Measurements from ENCODE around the gene LDAH.

The LDAH gene

DNA sequence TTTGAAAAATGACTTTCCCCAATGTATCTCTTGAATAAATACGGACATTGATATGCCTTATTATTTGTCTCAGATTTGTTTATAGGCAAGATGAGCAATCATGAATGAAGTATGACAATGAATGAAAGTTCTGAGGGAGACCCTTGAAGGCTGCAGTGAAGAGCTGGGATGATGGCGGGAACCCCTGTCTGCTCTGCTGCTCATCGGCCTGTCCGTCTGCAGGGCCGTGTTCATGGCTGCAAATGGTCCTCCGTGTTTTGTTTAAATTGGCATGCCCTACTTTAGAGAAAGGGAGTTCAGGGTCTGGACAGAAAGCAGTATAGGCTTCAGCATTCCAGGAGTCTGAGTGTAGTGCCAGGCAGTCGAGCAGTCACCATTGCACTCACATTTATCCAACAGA lies 170.8 kb downstream of the LDAH start:
- DNase-seq (ENCODE audit: low read depth, low spot score) = no peak

DNA sequence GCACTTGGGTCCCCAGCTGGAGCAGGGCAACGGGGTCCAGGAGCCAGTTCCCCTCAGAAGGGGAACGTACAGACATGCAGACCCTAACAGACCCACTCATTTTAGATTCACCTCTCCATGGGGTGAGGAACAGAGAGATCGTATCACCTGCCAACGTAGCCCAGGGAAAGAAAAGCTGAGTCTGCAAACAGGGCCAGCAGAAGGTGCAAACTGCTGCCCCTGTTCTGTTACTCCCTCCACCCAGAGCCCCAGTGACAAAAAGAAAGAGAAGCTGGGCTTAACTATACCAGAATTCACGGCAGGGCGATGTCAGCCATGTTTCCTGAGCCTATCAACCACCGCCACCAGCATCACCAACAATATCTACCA lies 171.2 kb downstream of the LDAH start:
- DNase-seq (ENCODE audit: low read depth, low spot score) = no peak

DNA sequence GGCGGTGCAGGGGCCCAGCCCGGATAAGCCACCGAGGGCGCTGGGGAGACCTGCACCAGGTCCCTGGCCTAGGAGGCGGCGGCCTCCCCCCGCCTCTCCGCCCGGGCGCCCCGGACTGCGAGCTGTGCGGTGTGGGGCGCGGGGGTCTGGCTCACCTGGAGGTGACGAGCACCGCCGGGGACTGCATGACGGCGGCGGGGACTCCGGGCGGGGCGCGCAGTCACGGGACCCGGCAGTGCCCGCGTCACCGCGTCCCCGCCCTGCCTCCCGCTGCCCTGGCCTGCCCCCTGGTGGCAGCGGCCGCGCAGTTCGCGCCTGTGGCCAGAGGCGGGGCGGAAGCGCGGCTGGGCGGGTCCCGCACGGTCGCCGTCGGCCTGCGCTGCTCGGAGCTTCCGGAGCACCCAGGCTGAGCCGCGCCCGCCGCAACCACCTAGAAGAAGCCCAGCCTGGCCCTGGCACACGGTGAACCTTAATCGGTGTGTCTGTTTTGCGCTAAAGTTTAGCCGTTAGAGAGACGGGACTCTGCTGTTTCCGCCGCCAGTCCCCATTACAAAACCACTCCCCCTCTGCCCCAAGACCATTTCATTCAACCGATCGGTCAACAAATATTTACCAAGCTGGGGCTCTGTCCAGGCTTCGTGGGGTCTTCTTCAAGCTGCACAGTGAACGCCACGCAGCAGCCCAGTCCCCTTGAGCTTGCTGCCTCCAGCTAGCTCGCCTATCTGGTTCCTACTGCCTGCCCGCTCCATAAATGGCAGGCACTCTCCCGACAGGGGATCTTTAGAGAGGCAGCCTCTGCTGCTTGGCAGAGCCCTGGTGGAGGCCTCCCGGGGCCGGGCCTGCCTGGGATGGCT lies 171.8 kb downstream of the LDAH start, which contains the start of gene HS1BP3:
Gene HS1BP3 (minus strand): TSS at position 222 of the 854 bp plus-strand sequence. CDS start 35 bp downstream, at position 187.
- DNase-seq (ENCODE audit: low read depth, low spot score) = peak; percentile 74

DNA sequence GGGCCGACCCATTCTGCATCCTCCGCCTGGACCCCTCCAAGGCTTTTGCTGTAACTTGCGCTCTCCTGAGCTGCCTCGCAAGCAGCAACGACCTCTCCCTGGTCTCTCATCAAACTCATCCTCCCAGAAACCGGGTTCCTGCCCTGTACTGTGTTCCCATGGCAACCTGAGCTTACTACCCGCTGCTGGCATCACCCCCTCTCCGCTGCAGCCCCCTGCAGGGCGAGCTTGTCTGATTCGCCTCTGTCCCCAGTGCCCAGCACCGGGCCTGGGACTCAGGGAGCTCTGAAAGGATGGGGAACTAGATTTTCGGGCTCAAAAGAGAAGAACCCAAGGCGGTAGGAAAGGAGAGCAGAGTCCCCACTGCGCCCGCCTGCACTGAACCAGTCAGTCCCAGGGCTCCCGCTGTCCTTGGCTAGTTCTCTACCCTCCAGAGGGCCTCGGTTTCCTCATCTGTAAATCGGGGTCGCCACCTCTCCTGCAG lies 172.5 kb downstream of the LDAH start:
- no peak for DNase-seq (ENCODE audit: low read depth, low spot score)

DNA sequence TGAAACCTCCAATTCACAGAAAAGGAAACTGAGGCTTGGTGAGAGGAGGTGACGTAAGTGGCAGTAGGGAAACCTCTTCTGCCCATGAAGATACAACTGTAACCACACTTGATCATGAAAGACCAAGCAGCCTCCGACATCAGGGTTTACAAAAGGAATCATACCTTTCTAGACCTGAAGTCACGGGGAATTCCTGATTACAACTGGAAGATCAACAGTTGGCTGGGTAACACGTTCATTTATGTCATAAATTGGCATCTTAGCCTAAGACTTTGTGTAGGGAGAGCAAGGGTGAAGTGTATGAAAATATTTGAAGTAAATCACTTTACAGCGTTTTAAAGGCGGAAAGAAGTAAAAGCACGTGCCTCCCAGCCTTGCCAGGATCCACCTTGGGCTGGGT lies 172.9 kb downstream of the LDAH start:
- DNase-seq (ENCODE audit: low read depth, low spot score) = no peak

DNA sequence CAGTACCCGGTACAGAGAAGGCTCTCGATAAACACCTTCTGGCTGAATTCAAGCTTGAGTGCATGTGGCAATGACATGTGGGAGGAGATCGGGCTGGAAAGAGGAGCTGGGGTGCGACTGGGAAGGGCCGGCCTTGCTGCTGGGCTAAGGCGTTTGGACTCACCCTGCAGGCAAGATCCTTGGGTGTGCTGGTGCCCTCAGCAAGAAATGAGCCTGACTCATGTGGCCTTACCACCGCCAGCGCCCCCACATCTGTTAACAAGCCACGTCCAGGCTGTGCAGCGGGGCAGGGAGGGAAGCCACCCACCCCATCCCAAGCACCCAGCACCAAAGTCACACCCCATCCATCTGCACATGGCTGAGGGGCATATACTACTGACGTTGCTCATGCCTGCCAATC lies 173.3 kb downstream of the LDAH start:
- DNase-seq (ENCODE audit: low read depth, low spot score) = no peak

DNA sequence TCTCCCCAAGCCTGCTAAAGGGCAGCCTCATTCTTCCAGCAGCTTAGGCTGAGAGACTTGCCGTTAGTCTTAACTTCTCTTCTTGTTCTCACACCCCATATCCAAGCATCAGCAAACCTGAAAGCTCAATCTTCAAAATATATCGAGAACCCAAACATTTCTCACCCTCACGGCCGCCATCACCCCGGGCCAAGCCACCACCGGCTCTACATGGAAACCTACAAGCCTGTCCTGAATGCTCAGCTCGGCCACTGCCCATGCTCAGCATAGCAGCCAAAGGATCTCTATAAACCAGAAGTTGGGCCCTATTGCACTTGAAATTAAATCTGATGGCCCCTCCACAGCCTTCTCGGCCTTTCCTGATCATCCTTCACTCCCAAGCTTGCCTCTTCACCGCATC lies 174.1 kb downstream of the LDAH start:
- no peak for DNase-seq (ENCODE audit: low read depth, low spot score)

DNA sequence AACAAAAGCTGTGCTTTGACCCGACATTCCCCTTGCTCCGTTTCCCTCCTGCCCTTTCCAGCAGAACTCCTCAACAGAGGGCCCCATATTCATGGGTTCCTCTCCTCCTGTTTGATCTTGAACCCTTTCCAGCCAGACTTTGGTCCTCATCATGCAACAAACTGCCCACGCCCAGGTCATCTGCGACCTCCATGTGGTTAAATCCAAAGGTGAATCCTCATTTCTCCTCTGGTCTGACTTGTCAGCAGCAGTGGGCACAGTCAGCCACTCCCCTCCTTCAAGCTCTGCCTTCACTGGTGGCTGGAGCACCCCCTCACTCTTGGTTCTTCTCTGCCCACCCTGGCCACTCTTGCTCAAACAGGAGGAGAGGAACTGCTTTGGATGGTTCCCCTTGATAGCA lies 174.7 kb downstream of the LDAH start:
- no peak for DNase-seq (ENCODE audit: low read depth, low spot score)

DNA sequence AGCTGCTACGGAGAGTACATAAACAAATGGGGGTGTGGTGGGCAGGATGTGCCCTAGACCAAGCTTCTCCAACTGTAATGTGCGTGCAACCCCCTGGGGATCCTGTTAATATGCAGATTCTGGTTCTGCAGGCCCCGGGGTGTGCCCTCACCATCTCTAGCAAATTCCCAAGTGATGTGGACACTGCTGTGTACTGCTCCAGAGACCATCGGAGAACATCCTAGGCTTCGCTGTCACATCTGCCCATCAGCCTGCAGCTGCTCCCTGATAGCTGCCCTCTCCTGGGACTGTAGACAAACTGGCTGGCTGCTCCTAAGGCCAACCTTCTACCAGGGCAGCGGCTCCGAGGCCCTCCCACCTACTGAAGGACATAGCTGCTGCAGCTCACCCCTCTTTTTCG lies 175.2 kb downstream of the LDAH start:
- DNase-seq (ENCODE audit: low read depth, low spot score) = no peak

DNA sequence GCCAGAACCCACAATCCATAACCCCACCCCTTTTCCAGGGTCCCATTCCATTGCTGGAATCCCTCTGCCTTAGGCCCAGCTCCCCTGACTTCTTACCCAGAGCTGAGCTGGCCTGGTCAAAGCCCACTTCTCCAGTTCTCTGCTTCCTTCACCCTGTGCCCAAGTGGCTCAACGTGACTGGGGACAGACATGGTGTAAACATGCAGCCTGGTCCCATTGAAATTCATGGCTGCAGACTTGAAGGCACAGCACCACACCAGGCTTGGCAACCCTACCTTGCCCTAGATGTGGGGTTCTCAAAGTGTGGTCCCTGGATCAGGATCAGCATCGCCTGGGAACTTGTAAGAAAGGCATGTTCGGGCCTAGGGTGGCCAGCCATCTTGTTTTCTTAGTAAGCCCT lies 175.7 kb downstream of the LDAH start:
- DNase-seq (ENCODE audit: low read depth, low spot score) = no peak

DNA sequence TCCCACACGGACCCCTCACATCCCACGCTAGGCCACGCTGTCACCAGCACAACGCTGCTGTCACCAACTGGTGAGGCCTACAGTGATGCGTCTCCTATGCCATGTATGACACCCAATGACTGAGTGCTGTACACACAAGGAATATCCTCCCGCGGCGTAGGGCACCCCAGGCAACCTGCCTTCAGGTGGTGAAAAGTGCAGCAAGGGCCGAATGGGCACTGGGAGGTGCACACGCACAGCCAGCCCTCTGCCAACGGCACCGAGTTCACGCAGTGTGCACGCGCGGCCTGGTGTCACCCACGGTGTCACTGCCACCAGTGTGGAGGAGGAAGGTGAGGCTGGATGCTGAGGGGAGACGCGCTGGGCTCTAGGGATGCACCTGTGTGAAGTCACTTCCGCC lies 176.5 kb downstream of the LDAH start:
- DNase-seq (ENCODE audit: low read depth, low spot score) = no peak

DNA sequence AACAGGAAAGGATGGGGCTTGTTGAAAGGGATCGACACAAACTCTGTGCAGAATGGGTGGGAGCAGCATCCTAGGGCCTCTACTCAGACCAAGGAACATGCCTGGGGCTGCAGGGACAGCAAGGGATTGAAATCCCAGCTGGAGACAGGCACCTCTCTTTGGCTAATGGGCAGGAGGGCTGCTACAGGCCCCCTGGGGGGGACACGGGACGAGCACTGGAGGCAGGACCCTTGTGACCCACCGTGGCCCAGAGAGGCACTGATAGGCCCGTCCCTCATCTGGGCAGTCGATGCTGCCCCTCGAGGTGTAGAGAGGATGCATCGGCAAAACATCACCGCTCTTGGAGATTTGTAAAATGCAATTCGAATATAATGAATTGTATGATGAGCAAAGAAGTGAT lies 177.1 kb downstream of the LDAH start:
- DNase-seq (ENCODE audit: low read depth, low spot score) = no peak

DNA sequence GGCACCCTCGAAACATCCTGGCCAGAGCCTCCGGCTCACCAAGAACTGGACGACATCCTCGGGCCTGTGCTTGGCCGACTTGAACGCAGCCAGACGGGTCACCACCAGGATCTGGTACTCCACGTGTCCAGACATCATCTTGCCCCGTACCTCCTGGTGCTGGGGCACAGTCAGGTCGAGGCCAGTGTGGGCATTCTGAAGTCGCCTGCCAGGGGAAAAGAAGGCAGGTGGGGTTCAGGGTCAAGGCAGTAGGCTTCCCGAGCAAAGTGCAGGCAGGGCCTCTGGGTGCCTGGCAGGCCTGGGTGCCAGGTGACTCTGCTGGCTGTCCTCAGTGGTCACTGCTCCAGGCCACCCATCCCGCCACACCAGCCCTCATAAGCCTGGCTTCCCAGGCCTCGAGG lies 177.6 kb downstream of the LDAH start:
- no peak for DNase-seq (ENCODE audit: low read depth, low spot score)

DNA sequence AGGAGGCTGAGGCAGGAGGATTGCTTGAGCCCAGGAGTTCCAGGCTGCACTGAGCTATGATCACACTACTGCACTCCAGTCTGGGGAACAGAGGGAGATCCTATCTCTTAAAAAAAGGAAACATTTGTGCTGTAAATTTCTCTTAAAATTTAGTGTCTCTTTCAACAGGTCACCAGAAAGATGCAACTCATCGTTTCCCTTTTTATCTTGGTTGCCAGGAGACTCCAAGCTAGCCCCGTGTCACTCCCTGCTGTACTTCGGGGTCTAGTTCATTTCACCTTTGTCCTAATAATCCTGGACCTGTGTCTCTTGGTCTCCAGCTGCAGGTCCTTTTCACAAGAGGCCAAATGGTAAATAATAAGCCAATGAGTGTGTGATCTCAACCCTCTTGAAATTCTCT lies 179.1 kb downstream of the LDAH start:
- DNase-seq (ENCODE audit: low read depth, low spot score) = no peak

DNA sequence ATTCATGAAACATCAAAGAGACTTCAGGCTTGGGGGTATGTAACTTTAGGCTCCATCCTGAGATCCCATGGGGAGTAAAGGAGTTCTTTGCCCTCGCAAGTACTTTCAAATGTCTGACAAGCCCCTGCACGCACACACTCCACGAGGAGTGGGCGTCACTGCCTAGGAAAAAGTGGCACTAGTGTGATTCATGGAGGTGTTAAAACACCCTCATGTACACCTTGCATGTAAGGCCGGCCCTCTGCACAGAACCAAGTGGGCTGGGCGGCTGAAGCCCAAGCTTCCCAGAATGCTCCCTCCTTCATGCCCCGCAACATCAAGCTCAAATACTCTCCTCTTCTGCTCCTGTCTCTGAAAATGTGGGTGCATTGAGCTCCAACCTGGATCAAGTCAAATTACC lies 179.8 kb downstream of the LDAH start:
- no peak for DNase-seq (ENCODE audit: low read depth, low spot score)

DNA sequence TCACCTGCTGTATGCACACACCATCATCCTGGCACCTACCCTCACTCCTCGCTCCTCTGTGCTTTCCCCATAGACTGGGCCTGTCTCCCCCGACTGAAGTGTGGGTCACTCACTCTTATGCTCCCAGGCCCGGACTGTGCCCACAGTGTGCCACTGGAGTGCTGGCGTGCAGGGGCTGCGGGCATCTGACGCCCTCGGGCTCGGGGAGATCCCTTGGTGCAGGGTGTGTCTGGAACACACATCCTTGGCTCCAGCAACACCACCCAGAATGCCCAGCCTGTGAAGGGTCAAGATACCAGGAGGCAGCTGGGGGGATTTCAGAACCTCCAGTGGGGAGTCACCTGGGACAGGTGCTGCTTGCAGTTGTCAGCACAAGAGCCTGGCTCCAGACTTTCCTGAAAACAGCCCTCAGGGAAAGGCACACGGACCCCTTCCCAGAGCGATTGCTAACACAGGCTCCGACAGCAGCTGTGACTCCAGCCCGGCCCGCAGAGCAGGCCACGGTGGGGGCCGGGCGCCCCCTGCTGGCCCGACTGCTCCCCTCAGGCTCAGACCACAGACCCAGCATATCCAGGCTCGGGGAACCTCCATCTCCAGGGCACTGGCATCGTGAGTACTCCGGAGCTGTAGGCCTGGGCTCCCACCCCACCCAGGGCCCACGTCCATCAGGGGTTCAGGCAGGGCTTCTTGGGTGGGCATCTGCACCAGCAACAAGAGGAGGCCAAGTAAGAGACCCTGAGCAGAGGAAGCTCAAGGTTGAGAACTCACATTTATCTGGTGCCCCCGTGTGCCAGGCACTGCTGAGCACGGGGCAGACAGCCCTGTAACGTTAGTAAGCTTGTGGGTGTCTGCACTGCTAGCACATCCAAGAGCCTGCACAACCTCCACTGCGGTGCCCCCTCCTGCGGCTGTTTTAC lies 180.6 kb downstream of the LDAH start:
- DNase-seq (ENCODE audit: low read depth, low spot score) = peak; percentile 44

DNA sequence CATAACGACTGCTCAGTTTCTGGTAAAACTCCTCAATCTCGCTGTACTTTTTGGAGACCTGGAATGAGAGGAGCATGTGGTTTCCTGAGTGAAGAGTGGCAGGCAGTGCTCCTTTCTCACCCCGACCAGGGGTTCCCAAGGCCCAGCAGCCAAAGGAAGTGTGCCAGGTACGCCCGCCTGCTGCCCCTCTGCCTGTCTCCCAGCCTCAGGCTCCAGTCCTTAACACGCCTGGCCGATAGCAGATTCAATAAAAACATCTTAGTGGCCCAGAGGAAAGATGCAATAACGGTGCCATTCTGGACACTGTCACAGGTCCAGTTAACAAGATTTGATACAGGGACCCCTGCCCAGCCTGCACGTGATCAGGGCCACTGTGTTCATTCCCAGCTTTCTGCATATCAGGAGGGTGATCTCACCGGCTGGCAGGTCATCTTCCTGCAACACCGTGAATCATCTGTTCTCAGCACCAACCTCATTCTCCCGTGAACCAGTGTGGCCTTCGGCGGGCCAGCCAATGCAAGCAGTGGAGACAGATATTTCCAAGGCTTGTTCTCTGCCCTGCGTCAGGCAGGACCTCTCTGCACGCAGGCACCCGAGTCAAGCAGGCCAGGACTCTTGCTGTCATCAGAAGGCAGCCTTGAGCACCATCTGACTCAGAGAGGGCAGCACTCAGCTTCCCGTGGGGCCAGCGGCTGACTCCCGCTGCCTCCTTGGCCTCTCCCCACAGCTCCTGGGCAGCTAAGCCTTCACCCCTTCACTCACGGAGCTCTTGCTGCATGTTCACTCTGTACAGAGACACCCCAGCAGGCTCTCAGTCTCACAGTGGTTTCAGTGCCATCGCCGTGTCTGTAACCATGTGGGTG lies 181.5 kb downstream of the LDAH start:
- no peak for DNase-seq (ENCODE audit: low read depth, low spot score)

DNA sequence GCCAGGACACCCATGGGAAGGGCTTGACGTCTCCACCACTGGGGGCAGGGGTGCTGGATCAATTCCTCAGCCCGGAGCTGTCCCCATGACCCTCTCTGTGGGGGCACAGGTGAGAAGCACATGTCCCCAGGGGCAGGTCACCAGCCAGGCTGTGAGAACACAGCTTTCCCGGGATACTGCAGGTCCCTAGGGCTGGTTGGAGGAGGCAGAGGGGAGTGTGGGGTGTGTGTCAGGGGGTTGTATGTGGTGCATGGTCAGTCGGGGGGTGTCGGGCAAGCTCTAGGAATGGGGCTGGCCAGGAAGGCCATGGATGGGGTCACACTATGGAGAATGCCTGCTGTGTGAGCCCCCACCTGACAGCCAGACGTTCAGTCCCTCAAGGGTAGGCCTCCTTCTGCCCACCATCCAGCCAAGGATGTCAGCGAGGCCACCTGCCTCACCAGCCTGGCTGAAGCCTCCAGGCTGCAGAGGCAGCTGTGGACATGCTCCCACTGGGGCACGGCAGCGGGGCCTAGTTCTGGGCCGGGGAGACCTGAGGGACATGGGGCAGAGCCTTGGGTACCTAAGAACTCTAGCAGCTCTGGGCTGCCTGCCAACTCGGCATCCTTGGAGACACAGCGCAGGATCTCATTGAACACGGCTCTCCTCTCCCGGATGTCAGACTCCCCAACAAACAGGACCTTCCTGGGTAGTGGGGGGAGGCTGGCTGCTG lies 182.3 kb downstream of the LDAH start:
- DNase-seq (ENCODE audit: low read depth, low spot score) = no peak

DNA sequence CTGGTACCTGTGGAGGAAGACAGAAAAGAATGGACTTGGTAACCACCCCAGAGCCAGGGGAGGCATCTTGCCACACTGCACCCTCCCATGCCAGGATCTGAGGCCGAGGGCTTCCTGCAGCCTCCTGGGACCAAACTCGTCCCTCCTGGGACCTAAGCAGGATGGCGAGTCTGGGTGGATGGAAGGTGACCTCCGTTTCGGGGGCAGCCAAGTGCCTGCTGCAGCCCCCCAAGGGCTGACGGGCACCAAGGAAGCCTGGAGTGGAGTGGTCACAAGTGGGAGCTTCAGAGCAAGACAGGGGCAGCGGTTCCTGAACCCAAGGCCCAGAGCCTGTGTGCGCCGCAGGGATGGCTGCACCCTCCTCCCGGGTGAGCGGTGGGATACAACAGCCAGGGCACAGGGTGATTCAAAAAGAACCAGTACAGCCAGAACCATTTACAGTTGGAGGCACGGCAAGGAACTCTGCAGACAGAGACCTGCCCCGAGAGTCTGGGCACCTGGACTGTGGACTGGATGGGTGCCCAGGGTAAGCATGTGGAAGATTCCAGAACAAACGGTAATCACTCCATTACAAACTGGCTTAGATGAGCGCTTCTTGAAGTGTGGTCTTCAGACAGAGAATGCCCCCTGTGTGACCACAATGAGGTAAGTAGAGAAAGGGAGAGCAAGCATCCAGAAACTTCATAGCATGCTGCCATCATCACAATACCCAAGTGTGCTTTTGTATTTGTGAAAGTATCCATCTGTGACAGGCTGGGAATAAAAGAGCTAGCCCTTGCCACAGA lies 184.1 kb downstream of the LDAH start:
- no peak for DNase-seq (ENCODE audit: low read depth, low spot score)

DNA sequence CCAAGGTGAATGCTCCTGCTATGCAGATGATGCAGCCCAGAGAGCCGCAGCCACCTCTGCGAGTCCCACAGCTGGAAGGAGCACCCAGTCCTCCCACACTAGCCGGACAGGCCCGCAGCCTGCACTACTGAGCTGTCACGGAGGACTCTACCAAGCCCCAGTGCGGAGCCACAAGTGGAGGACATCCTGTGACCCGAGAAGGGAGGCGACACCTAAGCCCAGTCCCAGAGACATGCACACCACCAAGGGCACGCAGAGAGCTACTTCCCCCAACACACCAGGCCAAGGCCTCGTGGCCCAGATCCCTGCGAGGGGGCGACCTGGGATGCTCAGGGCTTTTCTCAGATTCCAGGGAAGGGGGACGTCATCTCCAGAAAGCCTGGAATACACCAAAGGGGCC lies 184.9 kb downstream of the LDAH start:
- DNase-seq (ENCODE audit: low read depth, low spot score) = no peak

Measured in activated CD4-positive, CD25-positive, alpha-beta regulatory T cell treated with anti-CD3 and anti-CD28 coated beads, Interleukin-2, amount 50 U/mL, for 16 hours (primary cell).